Fibroblast of lung (primary cell): Measurements from ENCODE around the gene SGCG. TPM values are rescaled to one million over a fixed set of nuclear protein-coding genes. Genes with fewer than 3 reads are reported as not detected.

Experiments
- DNase-seq, 2 donors: peaks; one replicate each; pipeline versions ENCODE4 v3.0.0 to v3.0.0-alpha.2; 2010; ENCODE audit warnings: low read depth in 2 of 2
- H2AFZ ChIP-seq: 2 replicates; pipeline ENCODE4 v1.5.1; 2012; ENCODE audit warnings: low read length, control low read depth, inconsistent platforms
- H3K27ac ChIP-seq: 2 replicates; pipeline ENCODE4 v1.5.1; 2011; ENCODE audit warnings: low read length, control low read depth; ENCODE audit not compliant: insufficient read depth
- H3K27me3 ChIP-seq: 2 replicates; pipeline ENCODE4 v1.5.1; 2011; ENCODE audit warnings: mild to moderate bottlenecking, low read length; ENCODE audit not compliant: control insufficient read depth, insufficient read depth
- H3K36me3 ChIP-seq: 2 replicates; pipeline ENCODE4 v1.5.1; 2011; ENCODE audit warnings: low read length; ENCODE audit not compliant: control insufficient read depth, insufficient read depth
- H3K4me1 ChIP-seq: 2 replicates; pipeline ENCODE4 v1.5.1; 2011; ENCODE audit warnings: low read length; ENCODE audit not compliant: control insufficient read depth, insufficient read depth; ENCODE audit errors: extremely low read depth
- H3K4me2 ChIP-seq: 2 replicates; pipeline ENCODE4 v1.5.1; 2011; ENCODE audit warnings: low read length, control low read depth; ENCODE audit not compliant: insufficient read depth; ENCODE audit errors: extremely low read depth
- H3K4me3 ChIP-seq, 4 experiments: fragments of 200-600 bp in 1 of 4; sonication (generic) in 1 of 4; replicated peaks in 1 of 4; 2 replicates each; pipeline ENCODE4 v1.5.1; 2011 to 2016; ENCODE audit warnings: low read length in 4 of 4, low read depth in 3 of 4, mild to moderate bottlenecking in 3 of 4, control low read depth in 2 of 4, inconsistent platforms in 1 of 4, mixed read lengths in 1 of 4; ENCODE audit not compliant: insufficient read depth in 1 of 4; ENCODE audit errors: control extremely low read depth in 1 of 4
- H3K79me2 ChIP-seq: 2 replicates; pipeline ENCODE4 v1.5.1; 2012; ENCODE audit warnings: mild to moderate bottlenecking, low read length, inconsistent platforms; ENCODE audit not compliant: control insufficient read depth, insufficient read depth
- H3K9ac ChIP-seq: 2 replicates; pipeline ENCODE4 v1.5.1; 2011; ENCODE audit warnings: mild to moderate bottlenecking, low read length, control low read depth; ENCODE audit not compliant: insufficient read depth
- H3K9me3 ChIP-seq: 2 replicates; pipeline ENCODE4 v1.5.1; 2012; ENCODE audit warnings: low read depth, low read length; ENCODE audit not compliant: control insufficient read depth, insufficient read depth
- H4K20me1 ChIP-seq: 2 replicates; pipeline ENCODE4 v1.5.1; 2011; ENCODE audit warnings: low read length; ENCODE audit not compliant: control insufficient read depth, insufficient read depth; ENCODE audit errors: extremely low read depth
- EZH2 ChIP-seq: IDR thresholded peaks from 2 replicates; pipeline ENCODE4 v1.5.1; 2012; ENCODE audit warnings: low read length, control low read depth, mild to moderate bottlenecking; ENCODE audit errors: missing control alignments
- polyA plus RNA-seq, 2 donors: library from polyadenylated mRNA; depleted of rRNA in 1 of 2; stranded (reverse) in 1 of 2; unstranded in 1 of 2; fragments of >200 nt; gene quantifications; 2 replicates each; pipeline ENCODE4 v1.2.1, GENCODE V29; 2011 to 2012; ENCODE audit warnings: missing spikeins in 1 of 2
- total RNA-seq: library from RNA; depleted of rRNA; stranded (reverse); fragments of >200 nt; gene quantifications from 2 replicates; pipeline ENCODE4 v1.2.1, GENCODE V29; 2014
- TF ChIP-seq, protein P1 (sequence below), 2 donors: IDR thresholded peaks in 1 of 2; conservative IDR thresholded peaks in 1 of 2; 1 replicate in 1 of 2; 2 replicates in 1 of 2; pipeline ENCODE4 v1.5.1; 2011 to 2012; ENCODE audit warnings: low read length in 2 of 2, control low read depth in 1 of 2, inconsistent platforms in 1 of 2, low read depth in 1 of 2, mild to moderate bottlenecking in 1 of 2

SGCG gene
- total and polyA plus RNA-seq, 2 donors (not counting 1 experiment from before 2014, with no cell fraction given) = 0.14 to 1.5 TPM

DNA sequence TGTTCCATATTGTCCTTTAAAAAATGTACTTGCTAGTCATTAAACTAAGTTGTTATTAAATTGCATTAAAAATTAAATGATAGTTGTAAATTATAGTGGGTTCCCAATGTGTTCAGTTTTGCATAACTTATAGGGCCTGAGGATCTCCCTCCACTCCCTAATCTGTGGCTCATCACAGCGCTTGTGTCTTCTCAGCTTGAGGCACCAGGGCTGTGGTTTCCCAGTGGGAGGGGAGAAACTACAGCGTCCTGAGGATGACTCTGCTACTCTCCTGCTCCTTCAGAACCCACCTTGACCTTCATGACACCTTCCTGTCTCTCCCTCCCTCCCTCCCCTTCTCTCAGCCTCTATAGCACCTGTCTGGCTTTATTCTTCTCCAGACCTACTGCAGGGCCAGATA lies 1.4 kb downstream of the SGCG start:
- TF ChIP-seq, protein P1, sequence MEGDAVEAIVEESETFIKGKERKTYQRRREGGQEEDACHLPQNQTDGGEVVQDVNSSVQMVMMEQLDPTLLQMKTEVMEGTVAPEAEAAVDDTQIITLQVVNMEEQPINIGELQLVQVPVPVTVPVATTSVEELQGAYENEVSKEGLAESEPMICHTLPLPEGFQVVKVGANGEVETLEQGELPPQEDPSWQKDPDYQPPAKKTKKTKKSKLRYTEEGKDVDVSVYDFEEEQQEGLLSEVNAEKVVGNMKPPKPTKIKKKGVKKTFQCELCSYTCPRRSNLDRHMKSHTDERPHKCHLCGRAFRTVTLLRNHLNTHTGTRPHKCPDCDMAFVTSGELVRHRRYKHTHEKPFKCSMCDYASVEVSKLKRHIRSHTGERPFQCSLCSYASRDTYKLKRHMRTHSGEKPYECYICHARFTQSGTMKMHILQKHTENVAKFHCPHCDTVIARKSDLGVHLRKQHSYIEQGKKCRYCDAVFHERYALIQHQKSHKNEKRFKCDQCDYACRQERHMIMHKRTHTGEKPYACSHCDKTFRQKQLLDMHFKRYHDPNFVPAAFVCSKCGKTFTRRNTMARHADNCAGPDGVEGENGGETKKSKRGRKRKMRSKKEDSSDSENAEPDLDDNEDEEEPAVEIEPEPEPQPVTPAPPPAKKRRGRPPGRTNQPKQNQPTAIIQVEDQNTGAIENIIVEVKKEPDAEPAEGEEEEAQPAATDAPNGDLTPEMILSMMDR (conservative IDR thresholded peaks at IDR 0.05 in 1 of 2, IDR thresholded peaks at IDR 0.05 in 1 of 2; ENCODE audit: low read depth in 1 of 2, low read length in 2 of 2) = no peak
- no peak for TF ChIP-seq EZH2
- no peak for DNase-seq
- Histone ChIP-seq H3K9ac (no peak overlapping the region), H2AFZ (no peak overlapping the region), H3K36me3 (no peaks in the 10 kb centered on the region), H4K20me1 (no peaks in the 10 kb centered on the region), H3K9me3 (no peaks in the 10 kb centered on the region), H3K4me3 (no peak overlapping the region), H3K79me2 (no peaks in the 10 kb centered on the region), H3K4me2 (no peak overlapping the region), H3K4me1 (no peaks in the 10 kb centered on the region), H3K27ac (no peak overlapping the region), H3K27me3 (no peaks in the 10 kb centered on the region)

DNA sequence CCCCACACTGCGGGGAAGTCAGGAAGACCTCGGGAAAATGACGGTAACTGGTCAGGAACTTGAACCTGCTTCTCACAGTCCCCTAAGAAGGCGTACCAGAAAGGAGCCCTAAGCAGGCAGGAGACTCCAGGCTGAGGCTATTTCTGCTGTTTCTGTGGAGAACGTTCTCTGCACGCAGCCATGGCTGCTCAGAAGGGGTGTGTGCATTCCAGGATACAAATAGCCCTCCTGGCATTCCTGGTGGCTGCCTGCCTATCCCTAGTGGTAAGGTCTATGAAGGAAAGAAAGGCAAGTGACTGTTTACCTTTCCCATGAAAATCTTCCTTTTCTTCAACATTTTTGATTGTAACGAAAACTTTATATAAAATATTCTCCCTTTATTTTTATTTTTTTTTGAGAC lies 2.5 kb downstream of the SGCG start:
- no peak overlapping the region for H3K4me3 ChIP-seq
- DNase-seq = no peak

DNA sequence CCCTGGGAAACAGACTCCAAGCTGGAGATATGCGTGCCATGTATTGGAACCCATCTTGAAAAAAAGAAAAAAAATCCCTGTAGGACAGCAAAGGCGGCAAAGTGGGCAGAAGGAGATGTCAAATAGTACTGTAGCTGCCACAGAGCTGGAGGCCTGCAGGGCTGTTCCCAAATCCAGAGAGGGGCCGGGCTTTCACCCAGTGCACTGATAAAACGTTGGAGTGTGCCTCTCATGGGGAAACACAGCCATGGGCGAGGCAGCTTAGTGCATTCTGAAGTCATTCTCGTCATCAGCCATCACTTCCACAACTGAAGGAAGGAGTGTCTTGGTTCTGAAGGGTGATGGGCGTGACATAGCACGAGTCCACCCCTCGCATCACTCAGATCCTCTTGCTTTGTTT lies 4.8 kb downstream of the SGCG start:
- Histone ChIP-seq H3K27me3 (no peaks in the 10 kb centered on the region), H3K79me2 (no peaks in the 10 kb centered on the region), H3K27ac (no peak overlapping the region), H4K20me1 (no peaks in the 10 kb centered on the region), H3K9ac (no peak overlapping the region), H3K36me3 (no peaks in the 10 kb centered on the region), H3K9me3 (no peaks in the 10 kb centered on the region), H2AFZ (no peak overlapping the region), H3K4me1 (no peaks in the 10 kb centered on the region), H3K4me2 (no peak overlapping the region), H3K4me3 (no peak overlapping the region)
- TF ChIP-seq, protein P1 (conservative IDR thresholded peaks at IDR 0.05 in 1 of 2, IDR thresholded peaks at IDR 0.05 in 1 of 2; ENCODE audit: low read depth in 1 of 2, low read length in 2 of 2) = no peak
- TF ChIP-seq EZH2 = no peak
- no peak for DNase-seq

More for the DNA sequence above, 2.5 kb downstream of the SGCG start:
- Histone ChIP-seq H3K27me3 (no peaks in the 10 kb centered on the region), H3K9me3 (no peaks in the 10 kb centered on the region), H2AFZ (no peak overlapping the region), H3K4me1 (no peaks in the 10 kb centered on the region), H3K4me2 (no peak overlapping the region), H3K9ac (no peak overlapping the region), H3K36me3 (no peaks in the 10 kb centered on the region), H3K79me2 (no peaks in the 10 kb centered on the region), H3K27ac (no peak overlapping the region), H4K20me1 (no peaks in the 10 kb centered on the region)
- TF ChIP-seq, protein P1 (conservative IDR thresholded peaks at IDR 0.05 in 1 of 2, IDR thresholded peaks at IDR 0.05 in 1 of 2; ENCODE audit: low read depth in 1 of 2, low read length in 2 of 2) = no peak
